OCI-M1 (cell line): Measurements from ENCODE around the gene GRIN2C.
"Not testable (repeated sequence)": the region's sequence is repeated elsewhere in the genome, so short reads cannot be mapped to it uniquely, and the experiment has no call there.

Experiments
- DNase-seq: peaks from one replicate; lab custom pipeline; 2025; lab: John Stamatoyannopoulos, UW

Gene GRIN2C

GRCh38 chr17:74859459-74860228 is at the start of gene GRIN2C:
TSS of gene GRIN2C (minus strand) at chr17:74859885. CDS start at chr17:74855092, 4,793 bp downstream.
- no peak for DNase-seq

GRCh38 chr17:74909097-74909496 is 49.4 kb upstream of the GRIN2C start:
- DNase-seq, result not testable (repeated sequence)

- DNase-seq, result no peak
These were observed 47.3 kb upstream of the GRIN2C start for GRCh38 chr17:74907012-74907411.

- not testable (repeated sequence) for DNase-seq
These were observed 46.6 kb upstream of the GRIN2C start for GRCh38 chr17:74906214-74906793.

GRCh38 chr17:74904687-74905409 is 45.2 kb upstream of the GRIN2C start:
- no peak for DNase-seq

GRCh38 chr17:74903671-74904070 is 44.0 kb upstream of the GRIN2C start:
- DNase-seq, result no peak

GRCh38 chr17:74903034-74903433 is 43.3 kb upstream of the GRIN2C start:
- no peak for DNase-seq

GRCh38 chr17:74901353-74902135 is 41.9 kb upstream of the GRIN2C start:
- DNase-seq, result no peak

- DNase-seq, result no peak
These were observed 40.5 kb upstream of the GRIN2C start for GRCh38 chr17:74900208-74900607.

DNA sequence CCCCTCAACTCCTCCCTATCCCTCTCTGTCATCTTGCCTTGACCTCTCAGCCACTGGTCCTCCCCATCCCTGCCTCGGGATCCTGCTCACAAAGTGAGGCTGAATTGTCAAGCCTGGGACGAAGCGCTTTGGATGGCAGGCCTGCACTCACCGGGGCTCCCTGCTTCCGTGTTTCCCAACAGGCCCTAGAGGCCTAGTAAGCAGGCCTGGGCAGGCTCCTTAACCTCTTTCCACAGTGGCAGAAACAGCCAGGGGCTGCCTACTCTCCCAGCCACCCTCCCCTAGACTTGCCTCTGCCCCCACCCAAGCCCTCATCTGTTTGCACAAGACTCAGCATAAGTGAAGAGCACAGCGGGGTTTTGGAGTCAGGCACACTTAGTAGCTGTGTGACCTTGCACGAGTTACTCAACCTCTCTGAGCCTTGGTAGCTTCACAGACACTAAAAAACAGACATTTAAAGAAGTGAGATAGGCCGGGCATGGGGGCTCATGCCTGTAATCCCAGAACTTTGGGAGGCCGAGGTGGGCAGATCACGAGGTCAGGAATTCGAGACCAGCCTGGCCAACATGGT is 38.8 kb upstream of the GRIN2C start:
- no peak for DNase-seq

DNA sequence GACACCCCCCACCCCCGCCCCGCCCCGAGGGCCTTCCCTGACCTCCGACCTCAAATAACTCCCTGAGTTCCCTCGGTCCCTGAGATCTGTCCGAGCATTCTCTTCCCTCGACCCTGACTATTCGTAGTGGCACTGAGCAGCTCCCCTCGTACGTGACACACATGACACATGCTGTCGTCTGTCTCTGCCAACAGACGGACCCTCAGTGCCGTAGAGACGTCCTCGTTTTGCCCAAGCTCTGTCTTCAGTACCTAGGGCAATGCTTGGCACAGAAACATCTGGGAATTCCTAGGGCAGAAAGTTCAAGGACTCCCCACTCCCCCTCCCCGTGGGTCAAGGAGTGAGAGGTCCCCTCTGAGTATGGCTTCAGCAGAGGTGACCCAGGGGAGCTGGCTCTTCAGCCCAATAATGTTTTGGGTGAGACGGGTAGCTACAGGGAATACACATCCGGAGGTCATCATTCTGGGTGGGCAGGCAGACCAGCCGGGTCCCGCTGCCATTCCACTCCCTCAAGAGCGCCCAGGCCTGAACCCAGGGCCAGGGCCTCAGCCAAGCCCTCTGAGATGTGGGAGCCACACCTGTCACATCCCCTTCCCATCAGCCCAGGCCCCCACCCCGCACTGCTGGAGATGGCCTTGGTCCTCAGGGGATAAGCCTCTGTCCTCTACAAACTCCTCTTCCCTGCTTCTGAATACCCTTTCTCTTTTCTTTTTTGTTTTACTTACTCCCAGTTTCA is 34.4 kb upstream of the GRIN2C start:
- DNase-seq, result no peak

- no peak for DNase-seq
These were observed 33.6 kb upstream of the GRIN2C start, which contains the start of gene FADS6 for GRCh38 chr17:74892974-74893911. TSS of gene FADS6 (minus strand) at chr17:74893633. CDS start at chr17:74893595, 38 bp downstream.

- no peak for DNase-seq
These were observed 32.5 kb upstream of the GRIN2C start for GRCh38 chr17:74892013-74892841.

- no peak for DNase-seq
These were observed 30.9 kb upstream of the GRIN2C start for GRCh38 chr17:74890554-74890953.

DNA sequence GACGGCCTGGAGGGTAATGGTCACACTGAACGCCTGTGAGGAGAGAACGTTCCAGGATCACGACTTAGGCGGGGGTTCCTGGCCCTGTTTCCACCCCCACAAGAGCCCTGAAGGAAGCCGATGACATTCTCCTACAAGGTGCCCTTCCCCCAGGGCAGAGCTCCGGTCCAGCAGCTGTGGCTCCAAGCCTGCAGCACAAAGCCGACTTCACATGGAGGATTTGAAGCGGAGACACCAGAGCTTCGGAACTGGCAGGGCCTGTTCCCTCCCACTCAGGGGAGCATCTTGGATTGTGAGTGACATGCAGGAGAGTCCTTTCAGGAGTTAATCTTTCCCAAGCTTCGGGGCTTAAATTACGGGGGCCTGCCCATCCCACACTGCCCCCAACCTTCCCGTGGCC is 28.8 kb upstream of the GRIN2C start:
- no peak for DNase-seq

DNA sequence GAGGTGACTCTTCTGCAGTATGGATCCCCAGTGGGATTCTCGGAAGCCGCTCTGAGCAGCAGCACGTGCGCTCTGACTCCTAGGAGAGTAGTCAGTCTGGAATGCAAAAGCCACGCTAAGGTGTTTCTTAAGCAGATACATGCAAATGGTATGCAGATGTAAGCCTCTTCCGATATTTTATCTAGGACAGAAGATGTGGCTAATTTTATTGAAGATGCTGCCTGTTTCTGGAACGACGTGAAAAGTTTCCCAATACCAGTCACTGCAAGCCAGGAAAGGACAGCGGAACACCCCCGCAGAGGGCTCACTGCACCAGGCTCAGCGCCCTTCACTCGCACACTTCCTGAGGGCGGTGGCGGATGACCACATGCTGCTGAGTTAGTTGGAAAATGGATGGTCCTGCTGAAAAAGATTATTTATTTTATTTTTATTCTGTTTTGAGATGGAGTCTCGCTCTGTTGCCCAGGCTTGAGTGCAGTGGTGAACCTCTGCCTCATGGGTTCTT is 23.6 kb upstream of the GRIN2C start:
- DNase-seq, result no peak

DNA sequence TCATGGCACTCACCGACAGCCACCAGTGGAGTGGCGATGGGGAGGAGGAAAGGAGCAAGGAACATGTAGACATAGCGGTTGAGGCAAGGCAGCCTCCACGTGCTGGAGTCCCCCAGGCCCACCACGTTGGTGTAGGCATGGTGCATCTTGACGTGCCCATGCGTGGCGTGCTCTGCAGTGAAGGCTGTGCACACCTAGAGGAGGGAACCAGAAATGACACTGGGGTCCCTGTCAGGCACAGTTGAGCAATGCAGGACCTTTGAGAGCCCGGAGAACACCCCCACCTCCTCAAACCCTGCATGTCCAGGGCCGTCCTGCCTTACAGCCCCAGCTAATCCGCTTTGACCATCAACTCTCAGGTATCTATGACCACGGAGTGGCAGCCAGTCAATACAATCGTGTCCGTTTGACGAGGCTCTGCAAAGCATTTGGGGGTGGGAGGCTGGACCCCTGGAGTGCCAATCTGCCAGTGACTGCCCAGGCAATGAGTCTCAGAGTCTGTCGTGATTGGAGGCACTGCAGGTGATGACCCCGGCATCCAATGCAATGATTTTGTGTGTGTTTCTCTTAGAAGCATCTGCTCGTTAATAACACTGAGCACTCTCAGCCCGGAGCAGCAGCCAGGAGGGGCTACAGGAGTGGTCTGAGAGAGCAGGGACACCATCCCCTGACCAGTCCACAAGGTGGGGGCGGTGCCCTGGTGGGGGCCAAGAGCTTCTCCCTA is 23.0 kb upstream of the GRIN2C start:
- no peak for DNase-seq

- no peak for DNase-seq
These were observed 21.4 kb upstream of the GRIN2C start for GRCh38 chr17:74881073-74881472.
